IMR-90 (cell line): ENCODE data around the gene RGS3. TPM values are rescaled to one million over a fixed set of nuclear protein-coding genes. Genes with fewer than 3 reads are reported as not detected.

ENCODE experiments used
- ATAC-seq: fragments of 200-7000 bp; cut with Tn5 transposase; 2 replicates; pipeline ENCODE4 v1.9.1; 2020; ENCODE audit warnings: low read depth, mild to moderate bottlenecking, moderate library complexity
- BruUV-seq: library from RNA; stranded (reverse); fragments of 400-500 nt; replicated peaks from 2 replicates; lab custom pipeline; 2021; lab: Mats Ljungman, UMichigan
- CTCF ChIA-PET: fragments of 300-600 bp; formaldehyde crosslinking; extraction: SDS; loops from one replicate; lab custom pipeline; 2021; ENCODE audit warnings: antibody characterized with exemption; lab: Yijun Ruan, JAX
- POLR2A ChIA-PET: fragments of 300-600 bp; sonication (Branson Sonifier 250); formaldehyde crosslinking; loops from one replicate; lab custom pipeline; 2022; ENCODE audit warnings: antibody characterized with exemption; ENCODE audit not compliant: unreplicated experiment; lab: Charles Lee
- DNase-seq: peaks from one replicate; pipeline ENCODE4 v3.0.0; 2013
- H2AFZ ChIP-seq: replicated peaks from 2 replicates; pipeline ENCODE3; 2013; ENCODE audit warnings: low read length, mild to moderate bottlenecking; ENCODE audit not compliant: poor library complexity
- H2AK5ac ChIP-seq: 2 replicates; pipeline ENCODE4 v1.6.1; 2013; ENCODE audit warnings: low read depth, low read length, inconsistent platforms
- H2AK9ac ChIP-seq: replicated peaks from 2 replicates; pipeline ENCODE3; 2013; ENCODE audit warnings: mild to moderate bottlenecking, low read depth, low read length, moderate library complexity; ENCODE audit not compliant: poor library complexity
- H2BK120ac ChIP-seq: 2 replicates; pipeline ENCODE4 v1.6.1; 2013; ENCODE audit warnings: low read depth, low read length, inconsistent platforms
- H2BK15ac ChIP-seq: 3 replicates; pipeline ENCODE4 v1.6.1; 2013; ENCODE audit warnings: low read depth, low read length, inconsistent platforms
- H2BK20ac ChIP-seq: 2 replicates; pipeline ENCODE4 v1.6.1; 2013; ENCODE audit warnings: low read depth, mild to moderate bottlenecking, inconsistent platforms, low read length, moderate library complexity
- H2BK5ac ChIP-seq: 2 replicates; pipeline ENCODE4 v1.6.1; 2013; ENCODE audit warnings: mild to moderate bottlenecking, low read depth, low read length, inconsistent platforms; ENCODE audit not compliant: poor library complexity, severe bottlenecking
- H3K14ac ChIP-seq: replicated peaks from 2 replicates; pipeline ENCODE4 v1.6.1; 2013; ENCODE audit warnings: low read depth, low read length, inconsistent platforms
- H3K18ac ChIP-seq: 2 replicates; pipeline ENCODE4 v1.6.1; 2013; ENCODE audit warnings: low read depth, low read length, control low read depth
- H3K23ac ChIP-seq: 2 replicates; pipeline ENCODE4 v1.6.1; 2013; ENCODE audit warnings: low read depth, low read length, inconsistent platforms
- H3K27ac ChIP-seq: 2 replicates; pipeline ENCODE4 v1.5.1; 2013; ENCODE audit warnings: mild to moderate bottlenecking, control low read depth, low read length; ENCODE audit not compliant: insufficient read depth
- H3K27me3 ChIP-seq: 2 replicates; pipeline ENCODE4 v1.6.1; 2013; ENCODE audit warnings: low read length; ENCODE audit not compliant: control insufficient read depth, insufficient read depth
- H3K36me3 ChIP-seq: 2 replicates; pipeline ENCODE4 v1.6.1; 2013; ENCODE audit warnings: low read length, mixed read lengths; ENCODE audit not compliant: control insufficient read depth, insufficient read depth
- H3K4ac ChIP-seq: 2 replicates; pipeline ENCODE4 v1.6.1; 2013; ENCODE audit warnings: low read depth, low read length, inconsistent platforms
- H3K4me1 ChIP-seq: 2 replicates; pipeline ENCODE4 v1.6.1; 2013; ENCODE audit warnings: low read length, mixed read lengths; ENCODE audit not compliant: control insufficient read depth, insufficient read depth
- H3K4me2 ChIP-seq: 2 replicates; pipeline ENCODE4 v1.6.1; 2013; ENCODE audit warnings: low read depth, mild to moderate bottlenecking, control low read depth, low read length, moderate library complexity
- H3K4me3 ChIP-seq: 2 replicates; pipeline ENCODE4 v1.5.1; 2013; ENCODE audit warnings: low read depth, mild to moderate bottlenecking, control low read depth, low read length, moderate library complexity; ENCODE audit not compliant: insufficient read depth
- H3K56ac ChIP-seq: 2 replicates; pipeline ENCODE4 v1.6.1; 2013; ENCODE audit warnings: low read length, inconsistent platforms; ENCODE audit not compliant: insufficient read depth; ENCODE audit errors: extremely low read depth
- H3K79me1 ChIP-seq, 2 experiments: 2 replicates each; pipeline ENCODE4 v1.6.1; 2013; ENCODE audit warnings: low read length in 2 of 2, inconsistent platforms in 1 of 2, low read depth in 1 of 2
- H3K9ac ChIP-seq: 2 replicates; pipeline ENCODE4 v1.6.1; 2013; ENCODE audit warnings: low read depth, low read length, control low read depth
- H3K9me1 ChIP-seq: 2 replicates; pipeline ENCODE4 v1.6.1; 2013; ENCODE audit warnings: low read length, inconsistent platforms; ENCODE audit not compliant: insufficient read depth
- H3K9me3 ChIP-seq: 2 replicates; pipeline ENCODE4 v1.6.1; 2013; ENCODE audit warnings: low read length; ENCODE audit not compliant: control insufficient read depth, insufficient read depth
- H4K20me1 ChIP-seq: 2 replicates; pipeline ENCODE4 v1.6.1; 2013; ENCODE audit warnings: low read length, inconsistent platforms; ENCODE audit not compliant: insufficient read depth
- H4K5ac ChIP-seq: 2 replicates; pipeline ENCODE4 v1.6.1; 2013; ENCODE audit warnings: mild to moderate bottlenecking, low read depth, low read length, control low read depth
- H4K8ac ChIP-seq, 2 experiments: 2 replicates each; pipeline ENCODE4 v1.6.1; 2013; ENCODE audit warnings: low read depth in 2 of 2, low read length in 2 of 2, control low read depth in 1 of 2, inconsistent platforms in 1 of 2
- H4K91ac ChIP-seq: 2 replicates; pipeline ENCODE4 v1.6.1; 2013; ENCODE audit warnings: low read depth, low read length, inconsistent platforms; ENCODE audit not compliant: insufficient read depth
- MAFK ChIP-seq: IDR thresholded peaks from 2 replicates; pipeline ENCODE4 v1.6.1; 2012; ENCODE audit warnings: low read depth, low read length, improper control_type of control experiment
- MXI1 ChIP-seq: IDR thresholded peaks from 2 replicates; pipeline ENCODE4 v1.6.1; 2012; ENCODE audit warnings: low read depth, mild to moderate bottlenecking, low read length, moderate library complexity, borderline replicate concordance
- NFE2L2 ChIP-seq: fragments of 150-350 bp; IDR thresholded peaks from 2 replicates; pipeline ENCODE4 v1.6.1; 2016; ENCODE audit warnings: low read depth, mild to moderate bottlenecking, low read length
- RAD21 ChIP-seq: IDR thresholded peaks from 2 replicates; pipeline ENCODE4 v1.6.1; 2012; ENCODE audit warnings: low read length, improper control_type of control experiment
- SMC3 ChIP-seq: fragments of 150-350 bp; IDR thresholded peaks from 2 replicates; pipeline ENCODE4 v1.6.1; 2016; ENCODE audit warnings: low read depth, mild to moderate bottlenecking, antibody characterized with exemption, low read length, moderate library complexity
- WGBS, 2 experiments: methylation state at CpG; one replicate each; pipeline versions ENCODE4 v1.1.5 to v1.1.7; 2013; ENCODE audit warnings: missing lambda C conversion rate in 2 of 2; ENCODE audit not compliant: insufficient read length in 1 of 2; ENCODE audit errors: extremely low coverage in 2 of 2; 5-methylcytosine and 5-hydroxymethylcytosine counted together
- dilution Hi-C: fragments of 300-500 bp; cut with HindIII; formaldehyde crosslinking; loops from one replicate; pipeline ENCODE4 v1.14.3; 2018; ENCODE audit warnings: low sequenced_read_pairs; ENCODE audit not compliant: unreplicated experiment
- in situ Hi-C: fragments of 300-500 bp; cut with MboI; formaldehyde crosslinking; loops from 3 replicates; pipeline ENCODE4 v1.14.3; 2019; ENCODE audit warnings: low sequenced_read_pairs, inconsistent platforms, mixed read lengths
- intact Hi-C: fragments of 100-400 bp; cut with micrococcal nuclease; formaldehyde crosslinking; loops from 2 replicates; pipeline ENCODE4 v1.10.0; 2022
- polyA plus RNA-seq, 3 experiments: library from polyadenylated mRNA; depleted of rRNA; stranded (reverse); fragments of >200 nt; gene quantifications; 2 replicates each; pipeline ENCODE4 v1.2.3, GENCODE V29; 2012; ENCODE audit warnings: low replicate concordance in 1 of 3
- total RNA-seq: library from RNA; depleted of rRNA; stranded (reverse); fragments of >200 nt; gene quantifications from 2 replicates; pipeline ENCODE4 v1.2.3, GENCODE V29; 2012
- TF ChIP-seq, protein P1 (sequence below): conservative IDR thresholded peaks from 2 replicates; pipeline ENCODE4 v1.5.1; 2012; ENCODE audit warnings: mild to moderate bottlenecking, low read depth, low read length, improper control_type of control experiment
- TF ChIP-seq, protein P2 (sequence below): fragments of 150-350 bp; IDR thresholded peaks from 2 replicates; pipeline ENCODE4 v1.6.1; 2016; ENCODE audit warnings: low read depth, mild to moderate bottlenecking, low read length, moderate library complexity, borderline replicate concordance

RGS3 gene
- total and polyA plus RNA-seq, 2 of the 4 experiments (the other 2 are of a cell fraction), result 51.8 to 65.6 TPM

DNA sequence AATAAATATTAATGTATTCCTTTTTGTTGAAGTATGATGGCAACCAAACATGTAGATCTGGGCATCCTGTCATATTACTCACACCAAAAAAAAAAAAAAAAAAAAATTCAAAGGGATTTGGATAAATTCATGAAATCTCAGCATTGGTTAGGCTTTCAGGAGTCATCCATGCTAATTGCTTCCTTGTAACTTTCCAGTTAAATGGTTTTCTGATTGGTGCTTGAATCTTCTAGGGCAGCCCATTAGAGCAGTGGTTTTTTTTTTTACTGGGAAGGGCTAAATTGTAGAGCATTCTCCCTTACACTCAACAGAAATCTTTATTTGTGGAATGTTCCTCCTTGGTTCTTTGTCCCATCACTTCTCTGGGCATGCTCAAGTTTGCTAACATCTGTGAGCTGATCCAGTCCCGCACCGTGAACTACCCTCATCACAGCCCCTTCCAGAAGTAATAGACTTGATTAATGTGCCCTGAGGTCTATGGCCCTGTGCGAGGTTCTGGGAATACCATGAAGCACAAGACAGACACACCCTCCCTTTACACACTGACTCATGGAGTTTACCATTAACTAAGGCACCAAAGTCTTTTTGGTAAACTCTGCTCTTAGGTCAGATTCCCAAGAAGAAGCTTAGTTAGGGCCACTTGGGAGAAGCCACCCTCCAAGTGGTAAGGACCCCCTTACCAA is 56.0 kb downstream of the RGS3 start (continued):
- TF ChIP-seq, protein P1, sequence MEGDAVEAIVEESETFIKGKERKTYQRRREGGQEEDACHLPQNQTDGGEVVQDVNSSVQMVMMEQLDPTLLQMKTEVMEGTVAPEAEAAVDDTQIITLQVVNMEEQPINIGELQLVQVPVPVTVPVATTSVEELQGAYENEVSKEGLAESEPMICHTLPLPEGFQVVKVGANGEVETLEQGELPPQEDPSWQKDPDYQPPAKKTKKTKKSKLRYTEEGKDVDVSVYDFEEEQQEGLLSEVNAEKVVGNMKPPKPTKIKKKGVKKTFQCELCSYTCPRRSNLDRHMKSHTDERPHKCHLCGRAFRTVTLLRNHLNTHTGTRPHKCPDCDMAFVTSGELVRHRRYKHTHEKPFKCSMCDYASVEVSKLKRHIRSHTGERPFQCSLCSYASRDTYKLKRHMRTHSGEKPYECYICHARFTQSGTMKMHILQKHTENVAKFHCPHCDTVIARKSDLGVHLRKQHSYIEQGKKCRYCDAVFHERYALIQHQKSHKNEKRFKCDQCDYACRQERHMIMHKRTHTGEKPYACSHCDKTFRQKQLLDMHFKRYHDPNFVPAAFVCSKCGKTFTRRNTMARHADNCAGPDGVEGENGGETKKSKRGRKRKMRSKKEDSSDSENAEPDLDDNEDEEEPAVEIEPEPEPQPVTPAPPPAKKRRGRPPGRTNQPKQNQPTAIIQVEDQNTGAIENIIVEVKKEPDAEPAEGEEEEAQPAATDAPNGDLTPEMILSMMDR, result no peak

DNA sequence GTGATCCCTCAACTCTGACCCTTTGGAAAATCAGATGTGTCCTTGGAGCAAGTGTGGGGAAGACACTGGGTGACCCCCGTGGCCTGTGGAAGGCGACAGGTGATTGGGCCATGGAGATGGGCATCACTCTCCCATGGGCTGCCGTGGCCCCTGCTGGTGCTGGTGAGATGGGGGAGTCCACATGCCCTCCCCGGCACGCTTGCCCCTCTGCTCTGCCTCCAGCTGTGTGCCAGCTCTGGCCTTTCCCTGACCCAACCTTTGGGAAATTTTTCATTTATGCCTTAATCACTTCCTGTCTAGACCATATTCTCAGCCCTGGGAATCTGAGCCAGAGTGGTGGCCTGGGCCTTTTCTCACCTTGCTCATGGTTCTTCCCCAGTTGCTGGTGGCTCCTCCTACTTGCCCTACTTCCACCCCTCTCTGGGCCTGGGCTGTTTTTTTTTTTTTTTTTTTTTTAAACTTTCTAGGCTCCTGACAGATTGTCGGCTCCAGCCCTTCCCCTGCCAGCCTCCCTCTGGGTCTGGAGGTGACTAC is 56.6 kb downstream of the RGS3 start:
- dilution Hi-C loops (no loop called here), in situ Hi-C loops (no loop called here), intact Hi-C loops (no loop called here)
- no peak overlapping the region; the same call in 1 of the 2 replicates for H2AK5ac ChIP-seq
- H2AK9ac ChIP-seq, result no peak overlapping the region
- no peak overlapping the region for H2AFZ ChIP-seq
- no peak overlapping the region for H3K18ac ChIP-seq
- CTCF ChIA-PET, result interaction anchor here (0.6 kb wide), 1 partner anchor 15 kb away, joined by 3 read pairs; no protein-coding TSS in a partner anchor
- H3K36me3 ChIP-seq, result no peaks in the 10 kb centered on the region
- no peak overlapping the region for H3K23ac ChIP-seq
- no peak overlapping the region for H4K91ac ChIP-seq
- H3K27me3 ChIP-seq, result no peaks in the 10 kb centered on the region
- H3K56ac ChIP-seq, result no peak overlapping the region
- H3K9me1 ChIP-seq, result peaks cover 17% of the 10 kb centered on the region; the same call in 1 of the 2 replicates
- no CpG with 5 or more reads among the region's 6 CpGs for WGBS, 2 experiments
- POLR2A ChIA-PET, result no interaction called here
- H4K20me1 ChIP-seq, result no peaks in the 10 kb centered on the region
- H3K4me3 ChIP-seq, result no peak overlapping the region
- no peak overlapping the region for H3K27ac ChIP-seq
- H2BK15ac ChIP-seq, result no peak overlapping the region
- H2BK20ac ChIP-seq, result no peak overlapping the region
- no peak for ATAC-seq
- H4K5ac ChIP-seq, result no peak overlapping the region
- peaks cover 14% of the 10 kb centered on the region for H3K4me1 ChIP-seq
- TF ChIP-seq MAFK (no peak), SMC3 (no peak), MXI1 (no peak), NFE2L2 (no peak), RAD21 (no peak)
- TF ChIP-seq, protein P2, sequence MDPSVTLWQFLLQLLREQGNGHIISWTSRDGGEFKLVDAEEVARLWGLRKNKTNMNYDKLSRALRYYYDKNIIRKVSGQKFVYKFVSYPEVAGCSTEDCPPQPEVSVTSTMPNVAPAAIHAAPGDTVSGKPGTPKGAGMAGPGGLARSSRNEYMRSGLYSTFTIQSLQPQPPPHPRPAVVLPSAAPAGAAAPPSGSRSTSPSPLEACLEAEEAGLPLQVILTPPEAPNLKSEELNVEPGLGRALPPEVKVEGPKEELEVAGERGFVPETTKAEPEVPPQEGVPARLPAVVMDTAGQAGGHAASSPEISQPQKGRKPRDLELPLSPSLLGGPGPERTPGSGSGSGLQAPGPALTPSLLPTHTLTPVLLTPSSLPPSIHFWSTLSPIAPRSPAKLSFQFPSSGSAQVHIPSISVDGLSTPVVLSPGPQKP, result no peak
- H3K4me2 ChIP-seq, result no peak overlapping the region
- H2BK5ac ChIP-seq, result no peak overlapping the region
- H3K9me3 ChIP-seq, result no peaks in the 10 kb centered on the region
- H2BK120ac ChIP-seq, result no peak overlapping the region
- no peak overlapping the region for H3K9ac ChIP-seq
- H3K4ac ChIP-seq, result no peak overlapping the region
- no TSS peak for BruUV-seq
- H3K14ac ChIP-seq, result no peak overlapping the region
- peak; percentile 20 for DNase-seq
- no peaks in the 10 kb centered on the region for H3K79me1 ChIP-seq
- H4K8ac ChIP-seq, result no peak overlapping the region
